WTC11 (cell line): ENCODE results near the gene AXL.

Experiments used
- CBFB ChIP-seq: sonication (generic); formaldehyde crosslinking; IDR thresholded peaks from 2 replicates; pipeline ENCODE4 v1.8.1; 2022; ENCODE audit warnings: mild to moderate bottlenecking, low read depth, missing genetic modification reagents
- HMGXB4 ChIP-seq: sonication (generic); formaldehyde crosslinking; IDR thresholded peaks from 2 replicates; pipeline ENCODE4 v1.8.1; 2023; ENCODE audit warnings: mild to moderate bottlenecking, moderate library complexity, missing genetic modification reagents
- IRF2 ChIP-seq: sonication (generic); formaldehyde crosslinking; IDR thresholded peaks from 2 replicates; pipeline ENCODE4 v1.8.0; 2022; ENCODE audit warnings: low read depth, missing genetic modification reagents, borderline replicate concordance
- JUN ChIP-seq: sonication (generic); formaldehyde crosslinking; IDR thresholded peaks from 2 replicates; pipeline ENCODE4 v1.8.0; 2023; ENCODE audit warnings: mild to moderate bottlenecking, missing genetic modification reagents
- KAT7 ChIP-seq: sonication (generic); formaldehyde crosslinking; IDR thresholded peaks from 2 replicates; pipeline ENCODE4 v1.8.1; 2023; ENCODE audit warnings: missing genetic modification reagents, mild to moderate bottlenecking, borderline replicate concordance
- MAX ChIP-seq: sonication (generic); formaldehyde crosslinking; IDR thresholded peaks from 2 replicates; pipeline ENCODE4 v1.8.0; 2022; ENCODE audit warnings: mild to moderate bottlenecking, missing genetic modification reagents
- MXD4 ChIP-seq: fragments of 250-450 bp; sonication (Bioruptor Pico); IDR thresholded peaks from 2 replicates; pipeline ENCODE4 v1.8.0; 2021; ENCODE audit warnings: mild to moderate bottlenecking, moderate library complexity, borderline replicate concordance
- ZNF138 ChIP-seq: sonication (generic); formaldehyde crosslinking; conservative IDR thresholded peaks from 2 replicates; pipeline ENCODE4 v1.8.1; 2022; ENCODE audit warnings: mild to moderate bottlenecking, moderate library complexity, missing genetic modification reagents
- TF ChIP-seq, protein P1 (sequence below): sonication (generic); formaldehyde crosslinking; IDR thresholded peaks from 2 replicates; pipeline ENCODE4 v1.8.1; 2022; ENCODE audit warnings: low read depth, mild to moderate bottlenecking, moderate library complexity, missing genetic modification reagents, borderline replicate concordance
- TF ChIP-seq, protein P2 (sequence below): fragments of 200-600 bp; IDR thresholded peaks from 2 replicates; pipeline ENCODE4 v1.8.0; 2022; ENCODE audit warnings: antibody characterized with exemption
- TF ChIP-seq, protein P3 (sequence below): sonication (generic); formaldehyde crosslinking; IDR thresholded peaks from 2 replicates; pipeline ENCODE4 v1.8.1; 2022; ENCODE audit warnings: low read depth, missing genetic modification reagents, borderline replicate concordance
- TF ChIP-seq, protein P4 (sequence below): sonication (generic); formaldehyde crosslinking; conservative IDR thresholded peaks from 2 replicates; pipeline ENCODE4 v1.8.1; 2022; ENCODE audit warnings: mild to moderate bottlenecking, missing genetic modification reagents
- TF ChIP-seq, protein P5 (sequence below): sonication (generic); formaldehyde crosslinking; IDR thresholded peaks from 2 replicates; pipeline ENCODE4 v1.8.1; 2023; ENCODE audit warnings: mild to moderate bottlenecking, missing genetic modification reagents, moderate library complexity

- TF ChIP-seq MXD4 (CRISPR knock-in tag) (no peak), MAX (CRISPR knock-in tag) (no peak), CBFB (no peak), IRF2 (CRISPR knock-in tag) (no peak), ZNF138 (CRISPR knock-in tag) (no peak), KAT7 (no peak), HMGXB4 (CRISPR knock-in tag) (no peak), JUN (CRISPR knock-in tag) (no peak)
- TF ChIP-seq, protein P1, sequence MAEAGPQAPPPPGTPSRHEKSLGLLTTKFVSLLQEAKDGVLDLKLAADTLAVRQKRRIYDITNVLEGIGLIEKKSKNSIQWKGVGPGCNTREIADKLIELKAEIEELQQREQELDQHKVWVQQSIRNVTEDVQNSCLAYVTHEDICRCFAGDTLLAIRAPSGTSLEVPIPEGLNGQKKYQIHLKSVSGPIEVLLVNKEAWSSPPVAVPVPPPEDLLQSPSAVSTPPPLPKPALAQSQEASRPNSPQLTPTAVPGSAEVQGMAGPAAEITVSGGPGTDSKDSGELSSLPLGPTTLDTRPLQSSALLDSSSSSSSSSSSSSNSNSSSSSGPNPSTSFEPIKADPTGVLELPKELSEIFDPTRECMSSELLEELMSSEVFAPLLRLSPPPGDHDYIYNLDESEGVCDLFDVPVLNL (CRISPR knock-in tag): no peak
- TF ChIP-seq, protein P2, sequence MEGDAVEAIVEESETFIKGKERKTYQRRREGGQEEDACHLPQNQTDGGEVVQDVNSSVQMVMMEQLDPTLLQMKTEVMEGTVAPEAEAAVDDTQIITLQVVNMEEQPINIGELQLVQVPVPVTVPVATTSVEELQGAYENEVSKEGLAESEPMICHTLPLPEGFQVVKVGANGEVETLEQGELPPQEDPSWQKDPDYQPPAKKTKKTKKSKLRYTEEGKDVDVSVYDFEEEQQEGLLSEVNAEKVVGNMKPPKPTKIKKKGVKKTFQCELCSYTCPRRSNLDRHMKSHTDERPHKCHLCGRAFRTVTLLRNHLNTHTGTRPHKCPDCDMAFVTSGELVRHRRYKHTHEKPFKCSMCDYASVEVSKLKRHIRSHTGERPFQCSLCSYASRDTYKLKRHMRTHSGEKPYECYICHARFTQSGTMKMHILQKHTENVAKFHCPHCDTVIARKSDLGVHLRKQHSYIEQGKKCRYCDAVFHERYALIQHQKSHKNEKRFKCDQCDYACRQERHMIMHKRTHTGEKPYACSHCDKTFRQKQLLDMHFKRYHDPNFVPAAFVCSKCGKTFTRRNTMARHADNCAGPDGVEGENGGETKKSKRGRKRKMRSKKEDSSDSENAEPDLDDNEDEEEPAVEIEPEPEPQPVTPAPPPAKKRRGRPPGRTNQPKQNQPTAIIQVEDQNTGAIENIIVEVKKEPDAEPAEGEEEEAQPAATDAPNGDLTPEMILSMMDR: no peak
- TF ChIP-seq, protein P3, sequence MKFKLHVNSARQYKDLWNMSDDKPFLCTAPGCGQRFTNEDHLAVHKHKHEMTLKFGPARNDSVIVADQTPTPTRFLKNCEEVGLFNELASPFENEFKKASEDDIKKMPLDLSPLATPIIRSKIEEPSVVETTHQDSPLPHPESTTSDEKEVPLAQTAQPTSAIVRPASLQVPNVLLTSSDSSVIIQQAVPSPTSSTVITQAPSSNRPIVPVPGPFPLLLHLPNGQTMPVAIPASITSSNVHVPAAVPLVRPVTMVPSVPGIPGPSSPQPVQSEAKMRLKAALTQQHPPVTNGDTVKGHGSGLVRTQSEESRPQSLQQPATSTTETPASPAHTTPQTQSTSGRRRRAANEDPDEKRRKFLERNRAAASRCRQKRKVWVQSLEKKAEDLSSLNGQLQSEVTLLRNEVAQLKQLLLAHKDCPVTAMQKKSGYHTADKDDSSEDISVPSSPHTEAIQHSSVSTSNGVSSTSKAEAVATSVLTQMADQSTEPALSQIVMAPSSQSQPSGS (CRISPR knock-in tag): no peak
- TF ChIP-seq, protein P4, sequence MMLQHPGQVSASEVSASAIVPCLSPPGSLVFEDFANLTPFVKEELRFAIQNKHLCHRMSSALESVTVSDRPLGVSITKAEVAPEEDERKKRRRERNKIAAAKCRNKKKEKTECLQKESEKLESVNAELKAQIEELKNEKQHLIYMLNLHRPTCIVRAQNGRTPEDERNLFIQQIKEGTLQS (CRISPR knock-in tag): no peak
- TF ChIP-seq, protein P5, sequence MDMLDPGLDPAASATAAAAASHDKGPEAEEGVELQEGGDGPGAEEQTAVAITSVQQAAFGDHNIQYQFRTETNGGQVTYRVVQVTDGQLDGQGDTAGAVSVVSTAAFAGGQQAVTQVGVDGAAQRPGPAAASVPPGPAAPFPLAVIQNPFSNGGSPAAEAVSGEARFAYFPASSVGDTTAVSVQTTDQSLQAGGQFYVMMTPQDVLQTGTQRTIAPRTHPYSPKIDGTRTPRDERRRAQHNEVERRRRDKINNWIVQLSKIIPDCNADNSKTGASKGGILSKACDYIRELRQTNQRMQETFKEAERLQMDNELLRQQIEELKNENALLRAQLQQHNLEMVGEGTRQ (CRISPR knock-in tag): no peak
Observed at GRCh38 chr19:41298348-41298964, 79.4 kb downstream of the AXL start.
